OCI-LY3 (cell line): Measurements from ENCODE around the gene LCE3C.

Source experiments
- H2AFZ ChIP-seq: fragments of 200-600, 300-600 bp; shearing (Covaris generic); 2 replicates; pipeline ENCODE4 v1.6.0; 2014; ENCODE audit warnings: antibody characterized with exemption, low read depth, low read length
- H3K27ac ChIP-seq: fragments of 200-600, 300-600 bp; sonication (generic); 2 replicates; pipeline ENCODE4 v1.5.1; 2014; ENCODE audit warnings: mild to moderate bottlenecking, low read length, moderate library complexity, mixed read lengths
- H3K27me3 ChIP-seq: fragments of 200-600, 300-600 bp; sonication (generic); 2 replicates; pipeline ENCODE4 v1.6.1; 2014; ENCODE audit warnings: low read depth, low read length, mixed read lengths
- H3K36me3 ChIP-seq: fragments of 200-600, 300-600 bp; sonication (generic); replicated peaks from 2 replicates; pipeline ENCODE3; 2014; ENCODE audit warnings: low read depth, low read length, mixed read lengths
- H3K4me1 ChIP-seq: fragments of 300-600, 200-600 bp; sonication (generic); 2 replicates; pipeline ENCODE4 v1.6.1; 2014; ENCODE audit warnings: low read length, mixed read lengths
- H3K4me2 ChIP-seq: fragments of 200-600, 300-600 bp; sonication (generic); 2 replicates; pipeline ENCODE4 v1.6.1; 2014; ENCODE audit warnings: low read length, mixed read lengths
- H3K4me3 ChIP-seq: fragments of 300-600, 200-600 bp; sonication (generic); 2 replicates; pipeline ENCODE4 v1.5.1; 2014; ENCODE audit warnings: antibody characterized with exemption, mild to moderate bottlenecking, low read length, moderate library complexity
- H3K79me2 ChIP-seq: fragments of 300-600, 200-600 bp; shearing (Covaris generic); 2 replicates; pipeline ENCODE4 v1.6.1; 2014; ENCODE audit warnings: mild to moderate bottlenecking, low read length, mixed read lengths
- H3K9ac ChIP-seq: fragments of 300-600, 200-600 bp; shearing (Covaris generic); 2 replicates; pipeline ENCODE4 v1.6.0; 2014; ENCODE audit warnings: mild to moderate bottlenecking, low read length, moderate library complexity
- H3K9me3 ChIP-seq: fragments of 200-600, 300-600 bp; shearing (Covaris generic); 2 replicates; pipeline ENCODE4 v1.6.1; 2014; ENCODE audit warnings: low read length, mixed read lengths; ENCODE audit not compliant: insufficient read depth
- H4K20me1 ChIP-seq: fragments of 200-600, 300-600 bp; sonication (generic); 2 replicates; pipeline ENCODE4 v1.6.1; 2016; ENCODE audit warnings: low read length, mixed read lengths; ENCODE audit not compliant: insufficient read depth
- CTCF ChIP-seq: fragments of 200-600, 300-600 bp; sonication (generic); IDR thresholded peaks from 2 replicates; pipeline ENCODE4 v1.5.1; 2014; ENCODE audit warnings: antibody characterized with exemption, low read length, low read depth
- EZH2phosphoT487 ChIP-seq: fragments of 200-600 bp; shearing (Covaris generic); IDR thresholded peaks from 2 replicates; pipeline ENCODE4 v1.6.1; 2018; ENCODE audit warnings: antibody characterized with exemption, mixed run types, low read depth

LCE3C gene

GRCh38 chr1:152599934-152600333, at the start of gene LCE3C:
Gene LCE3C, plus strand, starts transcription at chr1:152600234. Its CDS starts 498 bp downstream, at chr1:152600732.
- TF ChIP-seq EZH2phosphoT487 (no peak), CTCF (no peak)
- Histone ChIP-seq H4K20me1 (no peaks in the 10 kb centered on the region), H3K4me2 (no peak within 1 kb of the TSS), H3K4me1 (no peaks in the 10 kb centered on the region), H3K27me3 (no peaks in the 10 kb centered on the region), H3K79me2 (no peaks in the 10 kb centered on the region), H3K4me3 (no peak within 1 kb of the TSS), H2AFZ (no peak within 1 kb of the TSS), H3K27ac (no peak within 1 kb of the TSS), H3K9me3 (no peaks in the 10 kb centered on the region), H3K9ac (no peak within 1 kb of the TSS), H3K36me3 (no peaks in the 10 kb centered on the region)

- Histone ChIP-seq H3K27me3 (peaks cover 2% of the 10 kb centered on the region; the same call in 1 of the 2 replicates), H3K36me3 (no peaks in the 10 kb centered on the region), H3K4me2 (peak overlapping the region; percentile 14; the same call in 1 of the 2 replicates), H3K4me1 (peaks cover 10% of the 10 kb centered on the region), H3K79me2 (no peaks in the 10 kb centered on the region), H3K27ac (no peak overlapping the region), H4K20me1 (no peaks in the 10 kb centered on the region), H3K9me3 (0 out of 2 replicates have a peak, but pooled peaks cover 5% of the 10 kb centered on the region), H3K4me3 (0 out of 2 replicates have a peak overlapping the region, but pooled peaks have one; percentile 9), H2AFZ (no peak overlapping the region), H3K9ac (no peak overlapping the region)
- no peak for TF ChIP-seq EZH2phosphoT487
- no peak for TF ChIP-seq CTCF
These were observed 34.9 kb upstream of the LCE3C start for GRCh38 chr1:152565115-152565514.

GRCh38 chr1:152565535-152566215, 34.4 kb upstream of the LCE3C start:
- H3K4me3 ChIP-seq = 0 out of 2 replicates have a peak overlapping the region, but pooled peaks have one; percentile 9
- H3K79me2 ChIP-seq = no peaks in the 10 kb centered on the region
- no peak overlapping the region for H2AFZ ChIP-seq
- 0 out of 2 replicates have a peak, but pooled peaks cover 5% of the 10 kb centered on the region for H3K9me3 ChIP-seq
- no peaks in the 10 kb centered on the region; the same call in 1 of the 2 replicates for H3K27me3 ChIP-seq
- no peaks in the 10 kb centered on the region for H4K20me1 ChIP-seq
- H3K27ac ChIP-seq = no peak overlapping the region
- TF ChIP-seq EZH2phosphoT487 (no peak), CTCF (no peak)
- no peak overlapping the region for H3K9ac ChIP-seq
- no peaks in the 10 kb centered on the region for H3K36me3 ChIP-seq
- peaks cover 10% of the 10 kb centered on the region for H3K4me1 ChIP-seq
- H3K4me2 ChIP-seq = peak overlapping the region; percentile 14; the same call in 1 of the 2 replicates

GRCh38 chr1:152566681-152567080, 33.4 kb upstream of the LCE3C start, which contains the start of gene LCE3E:
Gene LCE3E, minus strand, starts transcription at chr1:152566780. Its CDS starts 572 bp downstream, at chr1:152566208.
- Histone ChIP-seq H3K27ac (no peak within 1 kb of the TSS), H2AFZ (no peak within 1 kb of the TSS), H3K4me1 (peaks cover 10% of the 10 kb centered on the region), H3K4me2 (no peak within 1 kb of the TSS), H3K36me3 (no peaks in the 10 kb centered on the region), H3K4me3 (no peak within 1 kb of the TSS), H3K79me2 (no peaks in the 10 kb centered on the region), H3K9me3 (0 out of 2 replicates have a peak, but pooled peaks cover 5% of the 10 kb centered on the region), H3K27me3 (no peaks in the 10 kb centered on the region), H4K20me1 (no peaks in the 10 kb centered on the region), H3K9ac (no peak within 1 kb of the TSS)
- TF ChIP-seq CTCF (no peak), EZH2phosphoT487 (no peak)
